Testis (tissue), 2 donors: Measurements from ENCODE around the gene ENTREP3.
A peak's percentile ranks its signal among the peaks of the same experiment; 100 is the strongest.

Experiments used
- CTCF ChIP-seq, 3 experiments: fragments of 450-650 bp in 2 of 3; fragments of 200-600 bp in 1 of 3; sonication (generic) in 1 of 3; IDR thresholded peaks; one replicate each; pipeline ENCODE4 v1.5.1; 2016 to 2019; ENCODE audit warnings: antibody characterized with exemption in 3 of 3, mild to moderate bottlenecking in 2 of 3, moderate library complexity in 1 of 3
- POLR2A ChIP-seq: fragments of 450-650 bp; IDR thresholded peaks from one replicate; pipeline ENCODE4 v1.6.1; 2017; ENCODE audit warnings: antibody characterized with exemption, mild to moderate bottlenecking, moderate library complexity

- TF ChIP-seq CTCF (IDR thresholded peaks at IDR 0.05) (peak; percentile 27 to 35 (median 32)), POLR2A (no peak)
Observed at GRCh38 chr1:155226188-155226909, 28.9 kb downstream of the ENTREP3 start.
